Neuronal stem cell (in vitro differentiated cells): Measurements from ENCODE around the gene MED25.
A peak's percentile ranks its signal among the peaks of the same experiment; 100 is the strongest.

ENCODE experiments used
- DNase-seq: peaks from one replicate; pipeline ENCODE4 v3.0.0-alpha.2; 2013; ENCODE audit warnings: low spot score
- H2AFZ ChIP-seq: one replicate; pipeline ENCODE4 v1.6.1; 2013; ENCODE audit warnings: mild to moderate bottlenecking, low read length, inconsistent platforms
- H2AK5ac ChIP-seq: 2 replicates; pipeline ENCODE4 v1.6.1; 2013; ENCODE audit warnings: low read depth, mild to moderate bottlenecking, inconsistent platforms, low read length, moderate library complexity, mixed read lengths
- H2BK120ac ChIP-seq: 2 replicates; pipeline ENCODE4 v1.6.1; 2013; ENCODE audit warnings: low read depth, mild to moderate bottlenecking, inconsistent platforms, low read length, moderate library complexity, mixed read lengths
- H2BK12ac ChIP-seq: one replicate; pipeline ENCODE4 v1.6.1; 2013; ENCODE audit warnings: low read length, inconsistent platforms
- H2BK15ac ChIP-seq: 2 replicates; pipeline ENCODE4 v1.6.1; 2013; ENCODE audit warnings: mild to moderate bottlenecking, low read length, inconsistent platforms, mixed read lengths
- H2BK5ac ChIP-seq: one replicate; pipeline ENCODE4 v1.6.1; 2013; ENCODE audit warnings: inconsistent platforms, mild to moderate bottlenecking, low read length, moderate library complexity
- H3K14ac ChIP-seq: one replicate; pipeline ENCODE4 v1.6.1; 2013; ENCODE audit warnings: low read length, inconsistent platforms
- H3K18ac ChIP-seq: 2 replicates; pipeline ENCODE4 v1.6.1; 2013; ENCODE audit warnings: low read length, inconsistent platforms
- H3K23ac ChIP-seq: 2 replicates; pipeline ENCODE4 v1.6.1; 2013; ENCODE audit warnings: low read depth, mild to moderate bottlenecking, mixed read lengths, low read length, inconsistent platforms; ENCODE audit not compliant: poor library complexity
- H3K27ac ChIP-seq: replicated peaks from 3 replicates; pipeline ENCODE4 v1.5.1; 2013; ENCODE audit warnings: low read length, inconsistent platforms
- H3K27me3 ChIP-seq, 3 experiments: 2 replicates each; pipeline ENCODE4 v1.6.1; 2013; ENCODE audit warnings: low read length in 3 of 3, mild to moderate bottlenecking in 2 of 3, inconsistent platforms in 1 of 3, low read depth in 1 of 3, mixed read lengths in 1 of 3, moderate library complexity in 1 of 3; ENCODE audit not compliant: control insufficient read depth in 3 of 3, insufficient read depth in 3 of 3
- H3K36me3 ChIP-seq, 2 donors: replicated peaks in 1 of 2; 2 replicates each; pipeline ENCODE4 v1.6.1; 2013; ENCODE audit warnings: low read length in 2 of 2; ENCODE audit not compliant: control insufficient read depth in 2 of 2, insufficient read depth in 2 of 2
- H3K4ac ChIP-seq: 2 replicates; pipeline ENCODE4 v1.6.1; 2013; ENCODE audit warnings: inconsistent platforms, mild to moderate bottlenecking, low read length, moderate library complexity
- H3K4me1 ChIP-seq, 2 donors: 1 replicate in 1 of 2; 2 replicates in 1 of 2; pipeline ENCODE4 v1.6.1; 2013; ENCODE audit warnings: low read length in 2 of 2, low read depth in 1 of 2; ENCODE audit not compliant: control insufficient read depth in 2 of 2, insufficient read depth in 1 of 2
- H3K4me2 ChIP-seq: one replicate; pipeline ENCODE4 v1.6.1; 2013; ENCODE audit warnings: mild to moderate bottlenecking, low read length, inconsistent platforms; ENCODE audit not compliant: insufficient read depth, poor library complexity, severe bottlenecking
- H3K4me3 ChIP-seq, 2 donors: 2 replicates each; pipeline ENCODE4 v1.5.1; 2013; ENCODE audit warnings: low read length in 2 of 2, mild to moderate bottlenecking in 2 of 2, inconsistent platforms in 1 of 2, moderate library complexity in 1 of 2
- H3K79me1 ChIP-seq: one replicate; pipeline ENCODE4 v1.6.1; 2013; ENCODE audit warnings: low read depth, mild to moderate bottlenecking, inconsistent platforms, low read length, moderate library complexity
- H3K9ac ChIP-seq: one replicate; pipeline ENCODE4 v1.6.1; 2013; ENCODE audit warnings: mild to moderate bottlenecking, low read depth, low read length, inconsistent platforms; ENCODE audit not compliant: poor library complexity
- H3K9me3 ChIP-seq, 2 donors: replicated peaks in 1 of 2; 2 replicates each; pipeline versions ENCODE3 to v1.6.1; 2013; ENCODE audit warnings: low read length in 2 of 2, mild to moderate bottlenecking in 2 of 2, inconsistent platforms in 1 of 2, low read depth in 1 of 2, mixed read lengths in 1 of 2, moderate library complexity in 1 of 2; ENCODE audit not compliant: control insufficient read depth in 2 of 2, insufficient read depth in 1 of 2
- H4K8ac ChIP-seq: one replicate; pipeline ENCODE4 v1.6.1; 2013; ENCODE audit warnings: low read depth, mild to moderate bottlenecking, inconsistent platforms, low read length, moderate library complexity
- H4K91ac ChIP-seq: one replicate; pipeline ENCODE4 v1.6.1; 2013; ENCODE audit warnings: low read length, low read depth, mild to moderate bottlenecking, inconsistent platforms; ENCODE audit not compliant: poor library complexity
- WGBS, 2 donors: extraction: QIAGEN DNeasy Blood & Tissue Kit; methylation state at CpG; one replicate each; pipeline ENCODE4 v1.1.7; 2013; ENCODE audit warnings: missing lambda C conversion rate in 2 of 2, mixed read lengths in 1 of 2; ENCODE audit not compliant: insufficient read length in 2 of 2, insufficient replicate concordance in 1 of 2; ENCODE audit errors: extremely low coverage in 2 of 2; 5-methylcytosine and 5-hydroxymethylcytosine counted together

The MED25 gene

DNA sequence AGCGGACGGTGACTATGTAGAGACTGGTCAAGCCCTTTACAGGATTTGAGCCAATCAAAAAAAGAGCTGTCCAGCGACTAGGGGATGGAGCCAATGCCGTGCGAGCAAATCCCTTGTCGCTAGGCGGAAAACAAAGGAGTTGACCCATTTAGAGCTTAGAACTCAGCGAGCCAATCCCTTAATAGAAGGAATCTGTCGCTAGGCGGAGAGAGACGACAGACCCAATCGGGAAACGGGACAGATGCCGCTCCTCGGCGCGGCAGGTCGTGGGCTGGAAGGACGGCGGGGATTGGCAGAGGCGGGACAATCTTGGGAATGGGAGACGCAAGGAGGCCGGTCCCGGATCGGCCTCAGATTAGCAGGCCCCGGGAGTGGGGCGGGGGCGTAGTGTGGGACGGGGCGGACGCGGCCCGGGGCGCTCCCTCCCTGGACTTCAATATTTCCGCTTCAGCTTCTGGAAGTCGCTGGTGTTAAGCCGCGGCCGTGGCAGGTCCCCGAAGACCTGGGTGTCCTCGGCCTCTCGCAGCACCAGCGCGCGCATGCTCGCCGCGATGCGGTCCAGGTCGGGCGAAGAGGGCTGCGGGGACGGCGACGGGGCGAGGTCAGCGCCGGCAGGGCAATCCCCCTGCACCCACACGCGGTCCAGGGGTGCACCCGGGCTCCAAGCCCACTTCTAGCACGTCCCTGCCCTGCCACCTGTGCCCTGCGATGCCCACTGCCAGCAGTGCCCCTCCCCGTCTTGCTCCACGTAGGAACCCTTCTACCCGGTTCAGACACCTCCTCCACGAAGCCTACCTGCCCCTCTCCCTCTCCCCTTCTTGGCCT is 51.6 kb downstream of the MED25 start:
- Histone ChIP-seq H3K18ac (peak overlapping the region; percentile 98), H2BK15ac (peak overlapping the region; percentile 60), H2BK120ac (no peak overlapping the region), H3K27ac (peak overlapping the region; percentile 90), H2AK5ac (peak overlapping the region; percentile 99), H2BK12ac (peak overlapping the region; percentile 91), H3K23ac (peak overlapping the region; percentile 92), H3K27me3 (no peaks in the 10 kb centered on the region), H3K4me3 (peak overlapping the region; percentile 50 to 82), H3K4ac (peak overlapping the region; percentile 42), H3K4me2 (peak overlapping the region; percentile 75), H4K8ac (peak overlapping the region; percentile 70), H3K4me1 (peaks cover 17 to 18% of the 10 kb centered on the region in 2 donors), H2BK5ac (peak overlapping the region; percentile 96), H3K9ac (peak overlapping the region; percentile 96), H4K91ac (peak overlapping the region; percentile 93), H3K9me3 (no peaks in the 10 kb centered on the region), H3K36me3 (peaks cover 6 to 21% of the 10 kb centered on the region in 2 donors), H3K14ac (peak overlapping the region; percentile 86), H2AFZ (peak overlapping the region; percentile 82), H3K79me1 (peaks cover 5% of the 10 kb centered on the region)
- WGBS, 2 donors = no CpG with 5 or more reads among the region's 67 CpGs
- peak; percentile 100 for DNase-seq

DNA sequence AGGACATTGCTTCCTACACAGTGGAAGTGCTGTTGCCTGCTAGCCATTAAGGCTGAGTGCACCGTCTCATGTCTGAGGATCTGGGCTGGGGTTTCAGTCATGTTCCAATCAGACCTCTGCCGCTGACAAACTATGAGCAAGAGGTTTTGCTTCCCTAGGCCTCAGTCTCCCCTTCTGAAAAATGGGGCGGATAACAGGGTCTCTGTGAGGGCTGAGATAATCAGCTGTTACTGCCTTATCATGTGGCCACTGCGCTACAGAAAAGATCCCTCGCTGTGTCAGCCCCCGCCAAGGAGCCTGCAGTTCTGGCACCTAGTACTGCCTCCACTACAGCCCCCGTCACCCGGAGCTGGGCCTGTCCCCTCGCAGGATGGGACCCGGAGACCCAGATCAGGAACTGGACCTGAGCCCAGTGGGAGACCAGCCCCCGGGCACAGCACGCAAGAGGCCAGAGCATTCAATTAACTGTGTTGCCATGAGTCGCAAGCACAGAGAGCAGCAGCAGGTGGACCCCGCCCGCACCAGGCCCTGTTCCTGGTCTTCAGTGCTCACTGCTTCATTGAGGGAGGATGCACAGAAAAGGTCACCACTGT is 52.3 kb downstream of the MED25 start:
- H3K36me3 ChIP-seq = peaks cover 2 to 13% of the 10 kb centered on the region in 2 donors
- H4K91ac ChIP-seq = peak overlapping the region; percentile 93
- no peak for DNase-seq
- H2BK5ac ChIP-seq = peak overlapping the region; percentile 96
- H3K79me1 ChIP-seq = peaks cover 10% of the 10 kb centered on the region
- H4K8ac ChIP-seq = peak overlapping the region; percentile 70
- H2AK5ac ChIP-seq = peak overlapping the region; percentile 99
- peak overlapping the region; percentile 42 for H3K4ac ChIP-seq
- peak overlapping the region; percentile 92 for H3K23ac ChIP-seq
- H3K9ac ChIP-seq = peak overlapping the region; percentile 96
- H3K27ac ChIP-seq = peak overlapping the region; percentile 90
- H2BK15ac ChIP-seq = peak overlapping the region; percentile 60
- no peaks in the 10 kb centered on the region for H3K27me3 ChIP-seq
- peak overlapping the region; percentile 58 for H3K4me2 ChIP-seq
- H3K9me3 ChIP-seq = no peaks in the 10 kb centered on the region
- peak overlapping the region; percentile 86 for H3K14ac ChIP-seq
- peak overlapping the region; percentile 91 for H2BK12ac ChIP-seq
- H3K18ac ChIP-seq = peak overlapping the region; percentile 98
- H3K4me3 ChIP-seq = peak overlapping the region; percentile 50 to 82
- no peak overlapping the region for H2AFZ ChIP-seq
- WGBS, 2 donors = no CpG with 5 or more reads among the region's 15 CpGs
- H2BK120ac ChIP-seq = no peak overlapping the region
- H3K4me1 ChIP-seq = peaks cover 16 to 19% of the 10 kb centered on the region in 2 donors

DNA sequence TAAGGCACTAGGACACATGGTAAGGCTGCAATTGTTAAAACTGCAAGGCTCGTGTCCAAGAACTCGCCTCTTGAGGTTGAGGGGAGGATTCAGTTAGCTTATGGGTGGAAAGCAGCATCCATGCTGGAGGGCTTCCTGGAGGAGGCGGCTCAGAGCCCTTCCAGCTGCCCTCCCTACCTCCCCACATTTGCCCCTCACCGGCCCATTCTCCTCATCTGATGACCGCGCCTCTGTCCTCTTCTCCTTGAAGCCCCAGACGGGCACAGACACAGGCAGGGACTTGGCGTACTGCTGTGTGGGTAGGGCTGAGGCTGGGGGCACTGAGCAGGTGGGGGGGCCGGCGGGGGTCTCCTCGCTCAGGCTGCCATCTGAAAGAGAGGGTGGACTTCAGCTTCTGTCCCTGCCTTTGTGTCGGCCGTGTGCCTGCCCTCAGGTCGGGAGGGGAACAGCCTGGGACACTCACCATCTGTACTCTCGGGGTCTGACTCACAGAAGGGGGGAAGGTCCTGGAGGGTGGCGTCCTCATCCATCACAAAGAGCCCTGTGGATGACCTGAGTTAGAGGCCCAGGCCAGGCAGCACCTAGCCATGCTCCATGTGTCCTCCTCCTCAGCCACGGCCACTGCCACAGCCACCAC is 53.4 kb downstream of the MED25 start:
- H3K14ac ChIP-seq = no peak overlapping the region
- H3K27me3 ChIP-seq = no peaks in the 10 kb centered on the region
- peak overlapping the region; percentile 99 for H2AK5ac ChIP-seq
- no peak overlapping the region for H2BK5ac ChIP-seq
- no peak overlapping the region for H3K4me3 ChIP-seq
- H3K23ac ChIP-seq = no peak overlapping the region
- H3K18ac ChIP-seq = no peak overlapping the region
- H2BK120ac ChIP-seq = no peak overlapping the region
- H4K91ac ChIP-seq = no peak overlapping the region
- DNase-seq = no peak
- H3K27ac ChIP-seq = no peak overlapping the region
- no peak overlapping the region for H3K4ac ChIP-seq
- H3K4me1 ChIP-seq = peaks cover 15 to 16% of the 10 kb centered on the region in 2 donors
- no peak overlapping the region for H3K4me2 ChIP-seq
- peaks cover 2 to 9% of the 10 kb centered on the region in 2 donors for H3K36me3 ChIP-seq
- H3K9ac ChIP-seq = peak overlapping the region; percentile 13
- no peak overlapping the region for H2AFZ ChIP-seq
- H3K9me3 ChIP-seq = no peaks in the 10 kb centered on the region
- no CpG with 5 or more reads among the region's 17 CpGs for WGBS, 2 donors
- H2BK15ac ChIP-seq = peak overlapping the region; percentile 60
- no peak overlapping the region for H2BK12ac ChIP-seq
- H4K8ac ChIP-seq = no peak overlapping the region
- H3K79me1 ChIP-seq = peaks cover 10% of the 10 kb centered on the region
